MM.1S (cell line): ENCODE measurements around the gene DNALI1.

Experiments used
- EZH2 ChIP-seq: fragments of 300-600 bp; sonication (generic); optimal IDR thresholded peaks from 2 replicates; pipeline ENCODE3; 2017; ENCODE audit warnings: low read depth, mild to moderate bottlenecking, antibody characterized with exemption, low read length, mixed read lengths
- EZH2phosphoT487 ChIP-seq: fragments of 300-600 bp; sonication (generic); IDR thresholded peaks from 2 replicates; pipeline ENCODE4 v1.6.1; 2018; ENCODE audit warnings: antibody characterized with exemption, low read length
- TF ChIP-seq, protein P1 (sequence below): fragments of 300-600 bp; sonication (generic); IDR thresholded peaks from 2 replicates; pipeline ENCODE4 v1.5.1; 2016; ENCODE audit warnings: antibody characterized with exemption, low read length, mixed read lengths

DNA sequence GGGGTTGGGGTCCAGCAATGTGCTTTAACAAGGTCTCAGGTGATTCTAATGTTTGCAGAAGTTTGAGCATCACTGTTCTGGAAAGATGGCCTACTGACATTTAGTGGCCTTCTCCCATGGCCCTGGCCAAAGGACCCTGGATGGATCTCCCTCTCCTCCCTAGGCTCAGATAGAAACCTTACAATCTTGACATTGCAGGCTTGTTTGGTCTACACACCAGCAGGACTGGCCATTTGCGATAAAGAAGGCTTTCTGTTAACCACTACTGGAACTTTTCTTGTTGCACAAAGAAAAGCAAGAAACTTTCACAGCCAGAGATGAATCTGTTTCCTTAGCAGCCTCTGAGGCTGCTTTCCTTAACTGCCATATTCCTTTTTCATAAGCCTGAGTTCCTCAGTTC is 6.2 kb downstream of the DNALI1 start:
- TF ChIP-seq, protein P1, sequence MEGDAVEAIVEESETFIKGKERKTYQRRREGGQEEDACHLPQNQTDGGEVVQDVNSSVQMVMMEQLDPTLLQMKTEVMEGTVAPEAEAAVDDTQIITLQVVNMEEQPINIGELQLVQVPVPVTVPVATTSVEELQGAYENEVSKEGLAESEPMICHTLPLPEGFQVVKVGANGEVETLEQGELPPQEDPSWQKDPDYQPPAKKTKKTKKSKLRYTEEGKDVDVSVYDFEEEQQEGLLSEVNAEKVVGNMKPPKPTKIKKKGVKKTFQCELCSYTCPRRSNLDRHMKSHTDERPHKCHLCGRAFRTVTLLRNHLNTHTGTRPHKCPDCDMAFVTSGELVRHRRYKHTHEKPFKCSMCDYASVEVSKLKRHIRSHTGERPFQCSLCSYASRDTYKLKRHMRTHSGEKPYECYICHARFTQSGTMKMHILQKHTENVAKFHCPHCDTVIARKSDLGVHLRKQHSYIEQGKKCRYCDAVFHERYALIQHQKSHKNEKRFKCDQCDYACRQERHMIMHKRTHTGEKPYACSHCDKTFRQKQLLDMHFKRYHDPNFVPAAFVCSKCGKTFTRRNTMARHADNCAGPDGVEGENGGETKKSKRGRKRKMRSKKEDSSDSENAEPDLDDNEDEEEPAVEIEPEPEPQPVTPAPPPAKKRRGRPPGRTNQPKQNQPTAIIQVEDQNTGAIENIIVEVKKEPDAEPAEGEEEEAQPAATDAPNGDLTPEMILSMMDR: no peak
- TF ChIP-seq EZH2 (no peak), EZH2phosphoT487 (no peak)
